Activated CD4-positive, alpha-beta T cell treated with anti-CD3 and anti-CD28 coated beads, Interleukin-2, amount 10 ng/mL, durations not matched to agents 7 days and 5 days (primary cell): Measurements from ENCODE around the gene WDFY2. TPM values are rescaled to one million over a fixed set of nuclear protein-coding genes. Genes with fewer than 3 reads are reported as not detected.

Source experiments
- CTCF ChIA-PET: fragments of 350-600 bp; sonication (Branson Sonifier 250); formaldehyde crosslinking; loops from one replicate; lab custom pipeline; 2021; ENCODE audit warnings: antibody characterized with exemption; lab: Charles Lee
- POLR2A ChIA-PET: fragments of 350-600 bp; sonication (Branson Sonifier 250); formaldehyde crosslinking; loops from one replicate; lab custom pipeline; 2021; ENCODE audit warnings: antibody characterized with exemption; lab: Charles Lee
- DNase-seq: peaks from one replicate; pipeline ENCODE4 v3.0.0-alpha.2; 2020
- H3K27ac Mint-ChIP-seq: one replicate; pipeline ENCODE4 v1.8.0; 2021; ENCODE audit warnings: mild to moderate bottlenecking, moderate library complexity, mixed read lengths
- H3K27me3 Mint-ChIP-seq: one replicate; pipeline ENCODE4 v1.8.0; 2021; ENCODE audit warnings: mixed read lengths
- H3K36me3 Mint-ChIP-seq: one replicate; pipeline ENCODE4 v1.8.0; 2021; ENCODE audit warnings: low read depth, mixed read lengths
- H3K4me1 Mint-ChIP-seq: one replicate; pipeline ENCODE4 v1.8.0; 2021; ENCODE audit warnings: mixed read lengths
- H3K4me3 Mint-ChIP-seq: one replicate; pipeline ENCODE4 v1.8.0; 2021; ENCODE audit warnings: mild to moderate bottlenecking, moderate library complexity, mixed read lengths
- H3K9me3 Mint-ChIP-seq: one replicate; pipeline ENCODE4 v1.8.0; 2021; ENCODE audit warnings: mixed read lengths
- total RNA-seq, 2 experiments: library from RNA; stranded (reverse); gene quantifications; one replicate each; pipeline ENCODE4 v1.2.3, GENCODE V29; 2021

The WDFY2 gene
- total RNA-seq, 2 experiments from 2014 or later: 10.9 to 12.6 TPM

GRCh38 chr13:51756651-51757050, 172.4 kb downstream of the WDFY2 start:
- ChIA-PET POLR2A (no interaction called here), CTCF (interaction anchor here (1.2 kb wide), 1 partner anchor 15 kb away, joined by 3 read pairs; no protein-coding TSS in a partner anchor)
- Mint-ChIP-seq H3K4me1 (no peaks in the 10 kb centered on the region), H3K36me3 (peaks cover 7% of the 10 kb centered on the region), H3K27ac (no peak overlapping the region), H3K9me3 (no peaks in the 10 kb centered on the region), H3K27me3 (no peaks in the 10 kb centered on the region), H3K4me3 (no peak overlapping the region)
- no peak for DNase-seq

- Mint-ChIP-seq H3K9me3 (no peaks in the 10 kb centered on the region), H3K4me3 (no peak overlapping the region), H3K27me3 (no peaks in the 10 kb centered on the region), H3K27ac (no peak overlapping the region), H3K36me3 (peaks cover 14% of the 10 kb centered on the region), H3K4me1 (peaks cover 8% of the 10 kb centered on the region)
- no peak for DNase-seq
- POLR2A ChIA-PET: no interaction called here
- CTCF ChIA-PET: interaction anchor here (0.6 to 0.7 kb wide), 3 partner anchors 97 to 604 kb away, joined by 3 to 4 read pairs (median 4); no protein-coding TSS in a partner anchor
Observed at GRCh38 chr13:51758691-51759090, 174.4 kb downstream of the WDFY2 start.

GRCh38 chr13:51759240-51759639, 175.0 kb downstream of the WDFY2 start:
- H3K4me1 Mint-ChIP-seq: peaks cover 13% of the 10 kb centered on the region
- ChIA-PET POLR2A (no interaction called here), CTCF (interaction anchor here (0.6 kb wide), 1 partner anchor 98 kb away, joined by 4 read pairs; no protein-coding TSS in a partner anchor)
- no peak for DNase-seq
- H3K27ac Mint-ChIP-seq: no peak overlapping the region
- H3K9me3 Mint-ChIP-seq: no peaks in the 10 kb centered on the region
- H3K4me3 Mint-ChIP-seq: no peak overlapping the region
- H3K27me3 Mint-ChIP-seq: no peaks in the 10 kb centered on the region
- H3K36me3 Mint-ChIP-seq: peaks cover 17% of the 10 kb centered on the region

GRCh38 chr13:51760592-51760991, 176.3 kb downstream of the WDFY2 start:
- Mint-ChIP-seq H3K4me1 (peaks cover 26% of the 10 kb centered on the region), H3K9me3 (no peaks in the 10 kb centered on the region), H3K36me3 (peaks cover 17% of the 10 kb centered on the region), H3K4me3 (no peak overlapping the region), H3K27ac (no peak overlapping the region), H3K27me3 (no peaks in the 10 kb centered on the region)
- POLR2A ChIA-PET: no interaction called here
- no peak for DNase-seq
- CTCF ChIA-PET: no interaction called here

GRCh38 chr13:51761643-51762350, 177.5 kb downstream of the WDFY2 start:
- H3K36me3 Mint-ChIP-seq: peaks cover 17% of the 10 kb centered on the region
- no peaks in the 10 kb centered on the region for H3K27me3 Mint-ChIP-seq
- no peak overlapping the region for H3K4me3 Mint-ChIP-seq
- ChIA-PET POLR2A (no interaction called here), CTCF (interaction anchor here (1.1 to 1.3 kb wide), 2 partner anchors 9 to 24 kb away, joined by 3 read pairs; no protein-coding TSS in a partner anchor)
- peaks cover 28% of the 10 kb centered on the region for H3K4me1 Mint-ChIP-seq
- no peak for DNase-seq
- H3K9me3 Mint-ChIP-seq: no peaks in the 10 kb centered on the region
- no peak overlapping the region for H3K27ac Mint-ChIP-seq

- no peak for DNase-seq
- H3K9me3 Mint-ChIP-seq: no peaks in the 10 kb centered on the region
- POLR2A ChIA-PET: interaction anchor here (1.5 kb wide), 1 partner anchor 311 kb away, joined by 8 read pairs; the partner anchor contains the start of gene INTS6
- no peaks in the 10 kb centered on the region for H3K27me3 Mint-ChIP-seq
- peak overlapping the region; percentile 36 for H3K27ac Mint-ChIP-seq
- H3K4me1 Mint-ChIP-seq: peaks cover 28% of the 10 kb centered on the region
- H3K36me3 Mint-ChIP-seq: peaks cover 15% of the 10 kb centered on the region
- H3K4me3 Mint-ChIP-seq: no peak overlapping the region
- CTCF ChIA-PET: interaction anchor here (1.8 kb wide), 2 partner anchors 67 to 383 kb away, joined by 4 read pairs; no protein-coding TSS in a partner anchor
Observed at GRCh38 chr13:51763486-51763885, 179.2 kb downstream of the WDFY2 start.

GRCh38 chr13:51764184-51765141, 180.2 kb downstream of the WDFY2 start:
- H3K4me3 Mint-ChIP-seq: peak overlapping the region; percentile 66
- no peaks in the 10 kb centered on the region for H3K9me3 Mint-ChIP-seq
- peaks cover 14% of the 10 kb centered on the region for H3K36me3 Mint-ChIP-seq
- DNase-seq: peak; percentile 45
- POLR2A ChIA-PET: interaction anchor here (1.5 kb wide), 1 partner anchor 311 kb away, joined by 8 read pairs; the partner anchor contains the start of gene INTS6
- H3K27me3 Mint-ChIP-seq: no peaks in the 10 kb centered on the region
- peak overlapping the region; percentile 92 for H3K27ac Mint-ChIP-seq
- peaks cover 28% of the 10 kb centered on the region for H3K4me1 Mint-ChIP-seq
- CTCF ChIA-PET: interaction anchor here (0.5 to 1.8 kb wide), 5 partner anchors 9 to 384 kb away, joined by 3 to 5 read pairs (median 4); no protein-coding TSS in a partner anchor

- H3K36me3 Mint-ChIP-seq: peaks cover 12% of the 10 kb centered on the region
- H3K4me3 Mint-ChIP-seq: peak overlapping the region; percentile 66
- no peaks in the 10 kb centered on the region for H3K27me3 Mint-ChIP-seq
- H3K9me3 Mint-ChIP-seq: no peaks in the 10 kb centered on the region
- no peak for DNase-seq
- H3K27ac Mint-ChIP-seq: peak overlapping the region; percentile 92
- peaks cover 28% of the 10 kb centered on the region for H3K4me1 Mint-ChIP-seq
- ChIA-PET CTCF (interaction anchor here (1.1 to 1.8 kb wide), 3 partner anchors 10 to 68 kb away, joined by 3 to 5 read pairs (median 4); no protein-coding TSS in a partner anchor), POLR2A (interaction anchor here (1.5 kb wide), 1 partner anchor 312 kb away, joined by 8 read pairs; the partner anchor contains the start of gene INTS6)
Observed at GRCh38 chr13:51765142-51765515, 180.9 kb downstream of the WDFY2 start.

- Mint-ChIP-seq H3K27ac (no peak overlapping the region), H3K4me3 (no peak overlapping the region), H3K27me3 (no peaks in the 10 kb centered on the region), H3K36me3 (peaks cover 12% of the 10 kb centered on the region), H3K4me1 (peaks cover 28% of the 10 kb centered on the region), H3K9me3 (no peaks in the 10 kb centered on the region)
- CTCF ChIA-PET: interaction anchor here (0.6 to 1.1 kb wide), 2 partner anchors 309 to 322 kb away, joined by 4 read pairs; no protein-coding TSS in a partner anchor
- POLR2A ChIA-PET: no interaction called here
- no peak for DNase-seq
Observed at GRCh38 chr13:51767100-51767499, 182.8 kb downstream of the WDFY2 start.

GRCh38 chr13:51768378-51768921, 184.2 kb downstream of the WDFY2 start:
- Mint-ChIP-seq H3K9me3 (no peaks in the 10 kb centered on the region), H3K27ac (no peak overlapping the region), H3K36me3 (peaks cover 5% of the 10 kb centered on the region), H3K4me1 (peaks cover 21% of the 10 kb centered on the region), H3K4me3 (no peak overlapping the region), H3K27me3 (no peaks in the 10 kb centered on the region)
- CTCF ChIA-PET: interaction anchor here (2.2 kb wide), 1 partner anchor 12 kb away, joined by 5 read pairs; no protein-coding TSS in a partner anchor
- POLR2A ChIA-PET: no interaction called here
- no peak for DNase-seq

GRCh38 chr13:51768976-51769375, 184.7 kb downstream of the WDFY2 start:
- Mint-ChIP-seq H3K4me3 (no peak overlapping the region), H3K27ac (no peak overlapping the region), H3K36me3 (peaks cover 5% of the 10 kb centered on the region), H3K4me1 (peaks cover 17% of the 10 kb centered on the region), H3K9me3 (no peaks in the 10 kb centered on the region), H3K27me3 (no peaks in the 10 kb centered on the region)
- no peak for DNase-seq
- POLR2A ChIA-PET: no interaction called here
- CTCF ChIA-PET: interaction anchor here (0.6 to 2.2 kb wide), 2 partner anchors 11 to 186 kb away, joined by 3 to 5 read pairs; no protein-coding TSS in a partner anchor
